HCT116 (cell line): ENCODE measurements around the gene CHCHD3. TPM values are rescaled to one million over a fixed set of nuclear protein-coding genes. Genes with fewer than 3 reads are reported as not detected.

Experiments
- ATAC-seq: fragments of 200-7000 bp; cut with Tn5 transposase; 2 replicates; pipeline ENCODE4 v1.9.1; 2020; ENCODE audit warnings: mild to moderate bottlenecking, moderate library complexity
- BruUV-seq: library from RNA; stranded (reverse); fragments of 400-500 nt; replicated peaks from 2 replicates; lab custom pipeline; 2021; lab: Mats Ljungman, UMichigan
- CTCF ChIA-PET: fragments of 300-600 bp; sonication (Branson Sonifier 250); formaldehyde crosslinking; loops from one replicate; lab custom pipeline; 2021; ENCODE audit warnings: antibody characterized with exemption; lab: Charles Lee
- POLR2A ChIA-PET: fragments of 300-600, 350-600 bp; sonication (Branson Sonifier 250); formaldehyde crosslinking; loops from one replicate; lab custom pipeline; 2021; ENCODE audit warnings: antibody characterized with exemption; lab: Charles Lee
- RAD21 ChIA-PET, 2 experiments: fragments of 300-600 bp; sonication (Branson Sonifier 250); formaldehyde crosslinking; loops; one replicate each; lab custom pipeline; 2023; ENCODE audit warnings: low total read pairs in 2 of 2; ENCODE audit not compliant: uncharacterized antibody in 2 of 2, unreplicated experiment in 2 of 2, low non-redundant PET in 1 of 2; lab: Charles Lee
- DNase-seq: peaks from one replicate; pipeline ENCODE4 v3.0.0-alpha.2; 2010; ENCODE audit warnings: low read depth, low spot score
- H2AFZ ChIP-seq: fragments of 200-600 bp; shearing (Covaris generic), sonication (generic); 2 replicates; pipeline ENCODE4 v1.6.1; 2017; ENCODE audit warnings: low read depth, mixed run types, mixed read lengths, antibody characterized with exemption, low read length; ENCODE audit not compliant: poor library complexity, severe bottlenecking
- H3K27ac ChIP-seq: 2 replicates; pipeline ENCODE4 v1.5.1; 2012; ENCODE audit warnings: low read depth, low read length
- H3K27me3 ChIP-seq: fragments of 200-600 bp; sonication (generic); 2 replicates; pipeline ENCODE4 v1.6.1; 2016; ENCODE audit warnings: mixed run types, low read length, mixed read lengths; ENCODE audit not compliant: insufficient read depth
- H3K36me3 ChIP-seq, 2 experiments: fragments of 200-500 bp in 1 of 2; fragments of 200-600 bp in 1 of 2; sonication (Bioruptor generic) in 1 of 2; sonication (generic) in 1 of 2; 2 replicates each; pipeline versions ENCODE4 v1.5.1 to v1.6.1; 2014 to 2016; ENCODE audit warnings: low read length in 2 of 2, inconsistent platforms in 1 of 2, mixed read lengths in 1 of 2, mixed run types in 1 of 2; ENCODE audit not compliant: insufficient read depth in 2 of 2, control insufficient read depth in 1 of 2
- H3K4me1 ChIP-seq, 2 experiments: fragments of 200-600 bp in 1 of 2; sonication (generic) in 1 of 2; 2 replicates each; pipeline versions ENCODE4 v1.5.1 to v1.6.1; 2012 to 2017; ENCODE audit warnings: low read length in 2 of 2, inconsistent platforms in 1 of 2, mild to moderate bottlenecking in 1 of 2, mixed read lengths in 1 of 2, mixed run types in 1 of 2, moderate library complexity in 1 of 2; ENCODE audit not compliant: insufficient read depth in 2 of 2, control insufficient read depth in 1 of 2
- H3K4me2 ChIP-seq: fragments of 200-600 bp; sonication (generic); 2 replicates; pipeline ENCODE4 v1.6.1; 2017; ENCODE audit warnings: mixed run types, low read length, mixed read lengths
- H3K4me3 ChIP-seq, 2 experiments: fragments of 200-600 bp in 1 of 2; sonication (generic) in 1 of 2; replicated peaks in 1 of 2; 2 replicates each; pipeline ENCODE4 v1.5.1; 2011 to 2016; ENCODE audit warnings: low read length in 2 of 2, control low read depth in 1 of 2, low read depth in 1 of 2, mild to moderate bottlenecking in 1 of 2, mixed read lengths in 1 of 2, mixed run types in 1 of 2
- H3K79me2 ChIP-seq: fragments of 200-600 bp; sonication (generic); 2 replicates; pipeline ENCODE4 v1.6.1; 2017; ENCODE audit warnings: mild to moderate bottlenecking, mixed run types, low read length, moderate library complexity, mixed read lengths; ENCODE audit not compliant: insufficient read depth
- H3K9ac ChIP-seq: fragments of 200-600 bp; sonication (generic); 2 replicates; pipeline ENCODE4 v1.6.1; 2016; ENCODE audit warnings: low read length, mixed read lengths
- H3K9me2 ChIP-seq: fragments of 200-600 bp; sonication (generic), shearing (Covaris generic); 2 replicates; pipeline ENCODE4 v1.6.1; 2017; ENCODE audit warnings: mixed run types, mild to moderate bottlenecking, moderate library complexity; ENCODE audit not compliant: insufficient read depth
- H3K9me3 ChIP-seq, 2 experiments: fragments of 200-500 bp in 1 of 2; fragments of 200-600 bp in 1 of 2; sonication (Bioruptor generic) in 1 of 2; sonication (generic) in 1 of 2; 2 replicates each; pipeline ENCODE4 v1.6.1; 2014 to 2017; ENCODE audit warnings: low read length in 2 of 2, mixed read lengths in 2 of 2, inconsistent platforms in 1 of 2, low read depth in 1 of 2, mild to moderate bottlenecking in 1 of 2, mixed run types in 1 of 2, moderate library complexity in 1 of 2; ENCODE audit not compliant: control insufficient read depth in 1 of 2, insufficient read depth in 1 of 2
- H4K20me1 ChIP-seq: fragments of 200-600 bp; sonication (generic), shearing (Covaris generic); 2 replicates; pipeline ENCODE4 v1.6.1; 2017; ENCODE audit warnings: mixed run types, mild to moderate bottlenecking, moderate library complexity; ENCODE audit not compliant: insufficient read depth
- CBX3 ChIP-seq: IDR thresholded peaks from 2 replicates; pipeline ENCODE4 v1.6.1; 2012; ENCODE audit warnings: low read depth
- CEBPB ChIP-seq: IDR thresholded peaks from 2 replicates; pipeline ENCODE4 v1.6.1; 2012; ENCODE audit warnings: low read depth
- ELF1 ChIP-seq: IDR thresholded peaks from 2 replicates; pipeline ENCODE4 v1.6.1; 2012; ENCODE audit warnings: low read depth, borderline replicate concordance
- EZH2phosphoT487 ChIP-seq: fragments of 200-600 bp; IDR thresholded peaks from 2 replicates; pipeline ENCODE4 v1.6.1; 2018; ENCODE audit warnings: antibody characterized with exemption, borderline replicate concordance
- JUND ChIP-seq: IDR thresholded peaks from 2 replicates; pipeline ENCODE4 v1.6.1; 2012
- MAX ChIP-seq: IDR thresholded peaks from 2 replicates; pipeline ENCODE4 v1.6.1; 2012
- RAD21 ChIP-seq: IDR thresholded peaks from 2 replicates; pipeline ENCODE4 v1.6.1; 2012; ENCODE audit warnings: low read depth, mild to moderate bottlenecking
- SP1 ChIP-seq: IDR thresholded peaks from 2 replicates; pipeline ENCODE4 v1.6.1; 2012; ENCODE audit warnings: low read depth
- SRF ChIP-seq: IDR thresholded peaks from 2 replicates; pipeline ENCODE4 v1.6.1; 2012; ENCODE audit warnings: low read depth
- TCF7L2 ChIP-seq: IDR thresholded peaks from 2 replicates; pipeline ENCODE4 v1.7.0; 2011; ENCODE audit warnings: borderline replicate concordance, inconsistent platforms; ENCODE audit not compliant: insufficient read depth, insufficient read length; ENCODE audit errors: extremely low read depth
- ZNF274 ChIP-seq: fragments of 200-500 bp; sonication (Bioruptor generic); IDR thresholded peaks from 2 replicates; pipeline ENCODE4 v1.6.1; 2014; ENCODE audit warnings: mild to moderate bottlenecking, low read depth, low read length, inconsistent platforms
- intact Hi-C: fragments of 100-400 bp; cut with micrococcal nuclease; formaldehyde crosslinking; loops from 2 replicates; pipeline ENCODE4 v1.10.0; 2022
- total RNA-seq: library from RNA; stranded (reverse); gene quantifications from one replicate; pipeline ENCODE4 v1.2.1, GENCODE V29; 2021; ENCODE audit not compliant: unreplicated experiment
- TF ChIP-seq, protein P1 (sequence below), 3 experiments: fragments of 200-600 bp in 1 of 3; sonication (generic) in 1 of 3; IDR thresholded peaks in 2 of 3; conservative IDR thresholded peaks in 1 of 3; 2 replicates each; pipeline ENCODE4 v1.5.1; 2012 to 2017; ENCODE audit warnings: low read depth in 2 of 3, low read length in 2 of 3, antibody characterized with exemption in 1 of 3, borderline replicate concordance in 1 of 3, control low read depth in 1 of 3, mild to moderate bottlenecking in 1 of 3, mixed read lengths in 1 of 3, mixed run types in 1 of 3, moderate library complexity in 1 of 3; ENCODE audit not compliant: insufficient read depth in 1 of 3
- TF ChIP-seq, protein P2 (sequence below): IDR thresholded peaks from 2 replicates; pipeline ENCODE4 v1.6.1; 2012
- TF ChIP-seq, protein P3 (sequence below): IDR thresholded peaks from 2 replicates; pipeline ENCODE4 v1.6.1; 2012; ENCODE audit warnings: low read depth

CHCHD3 gene
- total RNA-seq, 1 experiment from 2014 or later: 73.5 TPM

GRCh38 chr7:133112976-133113375, 31.1 kb upstream of the CHCHD3 start:
- Histone ChIP-seq H3K27ac (no peak overlapping the region), H3K36me3 (no peaks in the 10 kb centered on the region), H4K20me1 (no peaks in the 10 kb centered on the region), H3K4me1 (no peaks in the 10 kb centered on the region), H3K4me2 (no peak overlapping the region), H3K9me3 (no peaks in the 10 kb centered on the region), H2AFZ (no peak overlapping the region), H3K9me2 (no peaks in the 10 kb centered on the region), H3K4me3 (no peak overlapping the region), H3K9ac (no peak overlapping the region), H3K27me3 (peaks cover 26% of the 10 kb centered on the region; the same call in 1 of the 2 replicates), H3K79me2 (no peaks in the 10 kb centered on the region)
- ChIA-PET POLR2A (no interaction called here), CTCF (no interaction called here), RAD21 (no interaction called here)
- no peak for ATAC-seq
- no peak for DNase-seq
- BruUV-seq: no TSS peak
- intact Hi-C loops: no loop called here
- TF ChIP-seq, protein P1, sequence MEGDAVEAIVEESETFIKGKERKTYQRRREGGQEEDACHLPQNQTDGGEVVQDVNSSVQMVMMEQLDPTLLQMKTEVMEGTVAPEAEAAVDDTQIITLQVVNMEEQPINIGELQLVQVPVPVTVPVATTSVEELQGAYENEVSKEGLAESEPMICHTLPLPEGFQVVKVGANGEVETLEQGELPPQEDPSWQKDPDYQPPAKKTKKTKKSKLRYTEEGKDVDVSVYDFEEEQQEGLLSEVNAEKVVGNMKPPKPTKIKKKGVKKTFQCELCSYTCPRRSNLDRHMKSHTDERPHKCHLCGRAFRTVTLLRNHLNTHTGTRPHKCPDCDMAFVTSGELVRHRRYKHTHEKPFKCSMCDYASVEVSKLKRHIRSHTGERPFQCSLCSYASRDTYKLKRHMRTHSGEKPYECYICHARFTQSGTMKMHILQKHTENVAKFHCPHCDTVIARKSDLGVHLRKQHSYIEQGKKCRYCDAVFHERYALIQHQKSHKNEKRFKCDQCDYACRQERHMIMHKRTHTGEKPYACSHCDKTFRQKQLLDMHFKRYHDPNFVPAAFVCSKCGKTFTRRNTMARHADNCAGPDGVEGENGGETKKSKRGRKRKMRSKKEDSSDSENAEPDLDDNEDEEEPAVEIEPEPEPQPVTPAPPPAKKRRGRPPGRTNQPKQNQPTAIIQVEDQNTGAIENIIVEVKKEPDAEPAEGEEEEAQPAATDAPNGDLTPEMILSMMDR (IDR thresholded peaks at IDR 0.05 in 2 of 3, conservative IDR thresholded peaks at IDR 0.05 in 1 of 3; ENCODE audit: borderline replicate concordance in 1 of 3, insufficient read depth in 1 of 3, low read depth in 2 of 3, low read length in 2 of 3): no peak
- no peak for TF ChIP-seq SP1
- TF ChIP-seq JUND: no peak

GRCh38 chr7:133112335-133112734, 30.4 kb upstream of the CHCHD3 start:
- RAD21 ChIA-PET: no interaction called here
- peaks cover 26% of the 10 kb centered on the region; the same call in 1 of the 2 replicates for H3K27me3 ChIP-seq
- CTCF ChIA-PET: no interaction called here
- H3K4me1 ChIP-seq: no peaks in the 10 kb centered on the region
- H3K79me2 ChIP-seq: no peaks in the 10 kb centered on the region
- H3K4me3 ChIP-seq: no peak overlapping the region
- H3K9ac ChIP-seq: no peak overlapping the region
- no peak overlapping the region for H3K27ac ChIP-seq
- no TSS peak for BruUV-seq
- H3K9me3 ChIP-seq: no peaks in the 10 kb centered on the region
- ATAC-seq (no peak), DNase-seq (no peak)
- no peaks in the 10 kb centered on the region for H3K36me3 ChIP-seq
- H3K4me2 ChIP-seq: no peak overlapping the region
- intact Hi-C loops: no loop called here
- POLR2A ChIA-PET: no interaction called here
- H2AFZ ChIP-seq: no peak overlapping the region
- H3K9me2 ChIP-seq: no peaks in the 10 kb centered on the region
- no peaks in the 10 kb centered on the region for H4K20me1 ChIP-seq
- TF ChIP-seq CBX3 (no peak), ZNF274 (no peak), SP1 (no peak), RAD21 (no peak), SRF (no peak), EZH2phosphoT487 (no peak), MAX (no peak), TCF7L2 (no peak), ELF1 (no peak), CEBPB (no peak)
- TF ChIP-seq, protein P2, sequence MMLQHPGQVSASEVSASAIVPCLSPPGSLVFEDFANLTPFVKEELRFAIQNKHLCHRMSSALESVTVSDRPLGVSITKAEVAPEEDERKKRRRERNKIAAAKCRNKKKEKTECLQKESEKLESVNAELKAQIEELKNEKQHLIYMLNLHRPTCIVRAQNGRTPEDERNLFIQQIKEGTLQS: no peak
- TF ChIP-seq, protein P3, sequence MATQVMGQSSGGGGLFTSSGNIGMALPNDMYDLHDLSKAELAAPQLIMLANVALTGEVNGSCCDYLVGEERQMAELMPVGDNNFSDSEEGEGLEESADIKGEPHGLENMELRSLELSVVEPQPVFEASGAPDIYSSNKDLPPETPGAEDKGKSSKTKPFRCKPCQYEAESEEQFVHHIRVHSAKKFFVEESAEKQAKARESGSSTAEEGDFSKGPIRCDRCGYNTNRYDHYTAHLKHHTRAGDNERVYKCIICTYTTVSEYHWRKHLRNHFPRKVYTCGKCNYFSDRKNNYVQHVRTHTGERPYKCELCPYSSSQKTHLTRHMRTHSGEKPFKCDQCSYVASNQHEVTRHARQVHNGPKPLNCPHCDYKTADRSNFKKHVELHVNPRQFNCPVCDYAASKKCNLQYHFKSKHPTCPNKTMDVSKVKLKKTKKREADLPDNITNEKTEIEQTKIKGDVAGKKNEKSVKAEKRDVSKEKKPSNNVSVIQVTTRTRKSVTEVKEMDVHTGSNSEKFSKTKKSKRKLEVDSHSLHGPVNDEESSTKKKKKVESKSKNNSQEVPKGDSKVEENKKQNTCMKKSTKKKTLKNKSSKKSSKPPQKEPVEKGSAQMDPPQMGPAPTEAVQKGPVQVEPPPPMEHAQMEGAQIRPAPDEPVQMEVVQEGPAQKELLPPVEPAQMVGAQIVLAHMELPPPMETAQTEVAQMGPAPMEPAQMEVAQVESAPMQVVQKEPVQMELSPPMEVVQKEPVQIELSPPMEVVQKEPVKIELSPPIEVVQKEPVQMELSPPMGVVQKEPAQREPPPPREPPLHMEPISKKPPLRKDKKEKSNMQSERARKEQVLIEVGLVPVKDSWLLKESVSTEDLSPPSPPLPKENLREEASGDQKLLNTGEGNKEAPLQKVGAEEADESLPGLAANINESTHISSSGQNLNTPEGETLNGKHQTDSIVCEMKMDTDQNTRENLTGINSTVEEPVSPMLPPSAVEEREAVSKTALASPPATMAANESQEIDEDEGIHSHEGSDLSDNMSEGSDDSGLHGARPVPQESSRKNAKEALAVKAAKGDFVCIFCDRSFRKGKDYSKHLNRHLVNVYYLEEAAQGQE: no peak
